Measurements from ENCODE around the gene WSCD2. TPM values are rescaled to one million over a fixed set of nuclear protein-coding genes. Genes with fewer than 3 reads are reported as not detected.
A peak's percentile ranks its signal among the peaks of the same experiment; 100 is the strongest.

WSCD2 gene
- polyA plus RNA-seq, 3 donors: not detected

DNA sequence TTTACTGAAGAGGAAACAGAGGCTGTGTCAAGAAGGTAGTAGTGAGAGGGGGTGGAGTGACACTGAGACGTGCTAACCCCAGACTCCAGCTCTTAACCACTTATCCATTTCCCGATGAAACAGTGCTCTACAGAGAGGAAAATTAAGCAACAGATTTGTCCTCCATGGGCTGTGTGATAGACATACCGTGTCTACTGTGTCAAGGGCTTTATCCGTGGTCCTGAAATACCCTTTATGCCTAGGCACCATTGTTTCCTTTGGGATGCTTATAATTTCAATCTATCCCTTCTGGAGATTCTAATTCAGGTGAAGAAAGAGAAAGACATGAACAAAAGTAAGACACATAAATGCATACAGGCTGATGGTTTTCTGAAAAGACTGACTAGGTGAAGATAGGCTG is 138.4 kb downstream of the WSCD2 start:
- no peaks in the 10 kb centered on the region for H3K79me2 ChIP-seq (ENCODE audit: insufficient read depth, low read length)
- no peak for DNase-seq
- H3K27ac ChIP-seq (ENCODE audit: low read depth in 1 of 2, low read length in 2 of 2): no peak overlapping the region
- no peaks in the 10 kb centered on the region for H3K27me3 ChIP-seq (ENCODE audit: control insufficient read depth in 2 of 2, insufficient read depth in 2 of 2, low read length in 2 of 2)
- Mint-ChIP-seq H3K27ac (no peak overlapping the region), H3K4me3 (no peak overlapping the region), H3K27me3 (ENCODE audit: low read depth in 3 of 3) (peaks cover 0 to 14% (median 3%) of the 10 kb centered on the region in 3 donors), H3K9me3 (peaks cover 0 to 10% (median 5%) of the 10 kb centered on the region in 7 donors), H3K4me1 (peaks cover 35% of the 10 kb centered on the region), H3K36me3 (no peaks in the 10 kb centered on the region)
- TF ChIP-seq, protein P1, sequence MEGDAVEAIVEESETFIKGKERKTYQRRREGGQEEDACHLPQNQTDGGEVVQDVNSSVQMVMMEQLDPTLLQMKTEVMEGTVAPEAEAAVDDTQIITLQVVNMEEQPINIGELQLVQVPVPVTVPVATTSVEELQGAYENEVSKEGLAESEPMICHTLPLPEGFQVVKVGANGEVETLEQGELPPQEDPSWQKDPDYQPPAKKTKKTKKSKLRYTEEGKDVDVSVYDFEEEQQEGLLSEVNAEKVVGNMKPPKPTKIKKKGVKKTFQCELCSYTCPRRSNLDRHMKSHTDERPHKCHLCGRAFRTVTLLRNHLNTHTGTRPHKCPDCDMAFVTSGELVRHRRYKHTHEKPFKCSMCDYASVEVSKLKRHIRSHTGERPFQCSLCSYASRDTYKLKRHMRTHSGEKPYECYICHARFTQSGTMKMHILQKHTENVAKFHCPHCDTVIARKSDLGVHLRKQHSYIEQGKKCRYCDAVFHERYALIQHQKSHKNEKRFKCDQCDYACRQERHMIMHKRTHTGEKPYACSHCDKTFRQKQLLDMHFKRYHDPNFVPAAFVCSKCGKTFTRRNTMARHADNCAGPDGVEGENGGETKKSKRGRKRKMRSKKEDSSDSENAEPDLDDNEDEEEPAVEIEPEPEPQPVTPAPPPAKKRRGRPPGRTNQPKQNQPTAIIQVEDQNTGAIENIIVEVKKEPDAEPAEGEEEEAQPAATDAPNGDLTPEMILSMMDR (IDR thresholded peaks at IDR 0.05): no peak
- WGBS (ENCODE audit: insufficient coverage): no CpG with 5 or more reads among the region's 4 CpGs
- peaks cover under 1 to 3% of the 10 kb centered on the region in 2 donors for H3K9me3 ChIP-seq (replicated peaks in 1 of 2; ENCODE audit: control insufficient read depth in 1 of 2, insufficient read depth in 1 of 2, low read length in 2 of 2)
- no peaks in the 10 kb centered on the region for H3K36me3 ChIP-seq (replicated peaks in 1 of 2; ENCODE audit: control insufficient read depth in 1 of 2, insufficient read depth in 2 of 2, low read length in 2 of 2)
- no peaks in the 10 kb centered on the region for H4K20me1 ChIP-seq (ENCODE audit: insufficient read depth, low read length)
- no peak overlapping the region for H2AFZ ChIP-seq (ENCODE audit: insufficient read depth, low read depth, low read length, poor library complexity, severe bottlenecking)
- H3K4me3 ChIP-seq (replicated peaks in 1 of 3; ENCODE audit: low read depth in 2 of 3, low read length in 3 of 3): no peak overlapping the region
- peaks cover 36 to 39% of the 10 kb centered on the region in 2 donors for H3K4me1 ChIP-seq (ENCODE audit: control insufficient read depth in 1 of 2, insufficient read depth in 2 of 2, low read length in 2 of 2)
- no peak overlapping the region for H3K4me2 ChIP-seq (replicated peaks; ENCODE audit: extremely low read depth, low read length, poor library complexity, severe bottlenecking)
- intact Hi-C loops (cut with micrococcal nuclease): no loop called here
- no peak overlapping the region for H3K9ac ChIP-seq (ENCODE audit: insufficient read depth, low read length, poor library complexity, severe bottlenecking)

DNA sequence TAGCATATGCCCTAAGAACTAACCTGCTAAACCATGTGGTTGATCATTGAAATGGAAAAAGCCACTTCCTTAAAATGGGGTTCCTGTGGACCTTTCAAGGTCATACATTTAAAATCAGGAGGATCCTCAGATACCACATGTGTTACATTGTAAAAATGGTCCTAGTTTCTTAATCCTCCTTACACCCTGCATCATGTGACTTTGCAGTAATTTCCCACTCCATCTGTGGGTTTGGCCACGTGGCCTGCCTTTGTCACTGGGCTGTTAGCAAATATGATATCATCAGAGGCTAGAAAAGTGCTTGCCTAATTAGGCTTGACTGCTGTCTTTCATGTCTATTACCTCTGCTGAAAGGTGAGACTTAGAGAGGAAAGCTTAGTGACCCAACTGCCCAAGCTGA is 139.3 kb downstream of the WSCD2 start:
- H3K36me3 Mint-ChIP-seq: no peaks in the 10 kb centered on the region
- WGBS (ENCODE audit: insufficient coverage): no CpG with 5 or more reads among the region's 1 CpG

More for the DNA sequence above, 139.3 kb downstream of the WSCD2 start:
- intact Hi-C loops (cut with micrococcal nuclease): no loop called here
- Histone ChIP-seq H3K27ac (ENCODE audit: low read depth in 1 of 2, low read length in 2 of 2) (peak overlapping the region in 1 of 2 donors; percentile 18), H3K9ac (ENCODE audit: insufficient read depth, low read length, poor library complexity, severe bottlenecking) (no peak overlapping the region), H3K36me3 (replicated peaks in 1 of 2; ENCODE audit: control insufficient read depth in 1 of 2, insufficient read depth in 2 of 2, low read length in 2 of 2) (no peaks in the 10 kb centered on the region), H3K4me1 (ENCODE audit: control insufficient read depth in 1 of 2, insufficient read depth in 2 of 2, low read length in 2 of 2) (peaks cover 36 to 39% of the 10 kb centered on the region in 2 donors), H2AFZ (ENCODE audit: insufficient read depth, low read depth, low read length, poor library complexity, severe bottlenecking) (no peak overlapping the region), H3K27me3 (ENCODE audit: control insufficient read depth in 2 of 2, insufficient read depth in 2 of 2, low read length in 2 of 2) (no peaks in the 10 kb centered on the region), H3K79me2 (ENCODE audit: insufficient read depth, low read length) (no peaks in the 10 kb centered on the region), H4K20me1 (ENCODE audit: insufficient read depth, low read length) (no peaks in the 10 kb centered on the region), H3K4me2 (replicated peaks; ENCODE audit: extremely low read depth, low read length, poor library complexity, severe bottlenecking) (no peak overlapping the region), H3K4me3 (replicated peaks in 1 of 3; ENCODE audit: low read depth in 2 of 3, low read length in 3 of 3) (no peak overlapping the region), H3K9me3 (replicated peaks in 1 of 2; ENCODE audit: control insufficient read depth in 1 of 2, insufficient read depth in 1 of 2, low read length in 2 of 2) (no peaks in the 10 kb centered on the region)
- peak overlapping the region in 5 of 7 donors; percentile 6 to 86 (median 32) for H3K27ac Mint-ChIP-seq
- TF ChIP-seq, protein P1 (IDR thresholded peaks at IDR 0.05): no peak
- H3K27me3 Mint-ChIP-seq (ENCODE audit: low read depth in 3 of 3): peaks cover 0 to 14% (median 3%) of the 10 kb centered on the region in 3 donors
- H3K4me1 Mint-ChIP-seq: peaks cover 35% of the 10 kb centered on the region
- H3K9me3 Mint-ChIP-seq: peaks cover 0 to 5% (median 2%) of the 10 kb centered on the region in 7 donors
- H3K4me3 Mint-ChIP-seq: no peak overlapping the region
- peak; percentile 35 to 89 (median 70) for DNase-seq
